PFSK-1 (cell line): ENCODE results near the gene ZBP1.

ENCODE experiments used
- FOXP2 ChIP-seq: optimal IDR thresholded peaks from 2 replicates; pipeline ENCODE3; 2011; ENCODE audit warnings: borderline replicate concordance, control low read depth, inconsistent platforms; ENCODE audit not compliant: insufficient read depth; ENCODE audit errors: extremely low read length, extremely low read depth
- POLR2AphosphoS5 ChIP-seq: IDR thresholded peaks from 2 replicates; pipeline ENCODE4 v1.6.1; 2012; ENCODE audit warnings: low read depth, mild to moderate bottlenecking, control low read depth, low read length, moderate library complexity
- SIN3A ChIP-seq: IDR thresholded peaks from 2 replicates; pipeline ENCODE4 v1.6.1; 2012; ENCODE audit warnings: mild to moderate bottlenecking, low read length, moderate library complexity, borderline replicate concordance; ENCODE audit not compliant: insufficient read depth
- TAF1 ChIP-seq: IDR thresholded peaks from 2 replicates; pipeline ENCODE4 v1.6.1; 2012; ENCODE audit warnings: low read length, control low read depth, borderline replicate concordance; ENCODE audit not compliant: insufficient read depth
- TF ChIP-seq, protein P1 (sequence below), 2 experiments: IDR thresholded peaks; 2 replicates each; pipeline versions ENCODE4 v1.6.1 to v1.8.0; 2011 to 2012; ENCODE audit warnings: low read depth in 2 of 2, low read length in 2 of 2, control low read depth in 1 of 2, inconsistent platforms in 1 of 2, mild to moderate bottlenecking in 1 of 2, moderate library complexity in 1 of 2; ENCODE audit not compliant: insufficient read depth in 1 of 2

Gene ZBP1

DNA sequence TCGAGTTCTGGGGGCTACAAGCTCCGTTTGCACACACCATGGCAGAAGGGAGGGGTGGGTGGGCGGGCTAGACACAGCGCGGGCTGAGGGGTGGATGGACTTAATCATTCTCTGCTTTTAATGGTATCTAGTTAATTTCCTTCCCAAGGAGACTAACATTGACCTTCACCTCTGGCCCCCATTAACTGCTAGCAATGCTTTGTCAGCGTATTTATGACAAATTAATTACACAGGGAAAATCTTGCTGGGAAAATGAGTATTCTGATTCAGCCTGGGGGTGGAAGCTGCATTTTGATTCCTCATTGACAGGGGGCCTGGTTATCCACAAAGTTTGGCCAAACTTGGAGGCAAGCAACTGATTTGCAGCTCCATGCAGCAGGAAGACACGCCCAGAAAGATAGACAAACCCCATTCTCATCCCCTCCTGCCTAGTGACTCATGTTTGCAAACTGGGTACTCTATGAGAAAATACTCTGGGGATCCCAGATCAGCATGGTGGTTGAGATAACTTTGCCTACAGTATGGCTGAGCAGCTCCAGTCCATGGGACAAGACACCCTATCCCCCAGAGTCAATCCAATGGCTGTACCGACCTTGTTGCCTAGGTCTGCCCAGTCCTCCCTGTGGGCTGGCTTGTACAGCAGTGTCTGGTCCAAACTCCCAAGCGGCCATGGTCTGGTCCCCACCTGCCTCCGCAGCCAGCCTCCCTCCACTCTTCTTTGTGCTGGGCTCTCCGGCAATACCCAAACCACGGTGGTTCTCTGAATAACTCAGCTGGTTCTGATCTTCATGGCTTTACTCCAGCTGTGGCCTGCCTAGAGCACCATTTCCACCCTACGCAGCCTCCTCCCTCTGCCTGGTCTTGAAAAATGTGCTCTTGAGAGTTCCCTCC is 19.7 kb downstream of the ZBP1 start:
- no peak for TF ChIP-seq POLR2AphosphoS5
- no peak for TF ChIP-seq SIN3A
- no peak for TF ChIP-seq FOXP2
- no peak for TF ChIP-seq TAF1
- TF ChIP-seq, protein P1, sequence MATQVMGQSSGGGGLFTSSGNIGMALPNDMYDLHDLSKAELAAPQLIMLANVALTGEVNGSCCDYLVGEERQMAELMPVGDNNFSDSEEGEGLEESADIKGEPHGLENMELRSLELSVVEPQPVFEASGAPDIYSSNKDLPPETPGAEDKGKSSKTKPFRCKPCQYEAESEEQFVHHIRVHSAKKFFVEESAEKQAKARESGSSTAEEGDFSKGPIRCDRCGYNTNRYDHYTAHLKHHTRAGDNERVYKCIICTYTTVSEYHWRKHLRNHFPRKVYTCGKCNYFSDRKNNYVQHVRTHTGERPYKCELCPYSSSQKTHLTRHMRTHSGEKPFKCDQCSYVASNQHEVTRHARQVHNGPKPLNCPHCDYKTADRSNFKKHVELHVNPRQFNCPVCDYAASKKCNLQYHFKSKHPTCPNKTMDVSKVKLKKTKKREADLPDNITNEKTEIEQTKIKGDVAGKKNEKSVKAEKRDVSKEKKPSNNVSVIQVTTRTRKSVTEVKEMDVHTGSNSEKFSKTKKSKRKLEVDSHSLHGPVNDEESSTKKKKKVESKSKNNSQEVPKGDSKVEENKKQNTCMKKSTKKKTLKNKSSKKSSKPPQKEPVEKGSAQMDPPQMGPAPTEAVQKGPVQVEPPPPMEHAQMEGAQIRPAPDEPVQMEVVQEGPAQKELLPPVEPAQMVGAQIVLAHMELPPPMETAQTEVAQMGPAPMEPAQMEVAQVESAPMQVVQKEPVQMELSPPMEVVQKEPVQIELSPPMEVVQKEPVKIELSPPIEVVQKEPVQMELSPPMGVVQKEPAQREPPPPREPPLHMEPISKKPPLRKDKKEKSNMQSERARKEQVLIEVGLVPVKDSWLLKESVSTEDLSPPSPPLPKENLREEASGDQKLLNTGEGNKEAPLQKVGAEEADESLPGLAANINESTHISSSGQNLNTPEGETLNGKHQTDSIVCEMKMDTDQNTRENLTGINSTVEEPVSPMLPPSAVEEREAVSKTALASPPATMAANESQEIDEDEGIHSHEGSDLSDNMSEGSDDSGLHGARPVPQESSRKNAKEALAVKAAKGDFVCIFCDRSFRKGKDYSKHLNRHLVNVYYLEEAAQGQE (IDR thresholded peaks at IDR 0.05; ENCODE audit: insufficient read depth in 1 of 2, low read depth in 2 of 2, low read length in 2 of 2) = no peak

DNA sequence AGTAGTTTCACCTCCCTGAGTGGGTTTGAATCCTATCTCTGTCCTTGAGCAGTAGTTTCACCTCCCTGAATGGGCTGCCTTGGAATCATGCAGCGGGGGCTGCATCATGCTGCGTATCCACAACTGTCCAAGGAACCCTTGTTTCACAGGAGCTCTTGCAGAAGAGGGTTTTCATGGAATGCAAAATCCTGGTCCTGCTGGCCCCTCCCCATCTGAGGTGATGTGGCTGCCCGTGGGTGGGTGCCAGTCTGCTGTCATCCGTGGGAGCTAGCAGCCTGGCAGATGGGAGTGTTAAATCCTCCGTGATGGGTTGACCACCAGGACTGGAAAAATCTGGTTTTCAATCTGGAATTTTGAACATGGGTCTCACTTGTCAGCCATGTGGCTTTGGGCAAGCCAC is 21.7 kb downstream of the ZBP1 start:
- TF ChIP-seq POLR2AphosphoS5 = no peak
- TF ChIP-seq SIN3A = no peak
- no peak for TF ChIP-seq FOXP2
- no peak for TF ChIP-seq TAF1

DNA sequence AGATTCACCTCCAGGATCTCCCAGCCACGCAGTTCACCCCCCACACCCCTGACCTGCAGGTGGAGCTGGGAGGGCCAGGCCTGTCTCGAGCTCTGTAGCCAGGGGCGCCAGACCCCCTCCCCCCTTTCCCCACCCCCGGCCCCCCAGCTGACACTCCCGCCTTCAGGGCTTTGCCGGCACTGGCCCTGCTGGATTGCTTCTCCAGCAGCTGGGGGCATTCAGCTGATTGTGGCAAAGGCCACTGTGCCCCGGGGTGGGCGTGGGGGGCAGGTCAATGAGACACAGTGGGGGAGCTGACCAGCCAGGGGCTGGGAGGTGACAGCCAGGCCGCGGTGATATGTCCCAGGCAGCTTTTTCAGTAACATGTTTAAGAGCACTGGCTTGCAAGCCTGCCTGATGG is 22.2 kb downstream of the ZBP1 start:
- no peak for TF ChIP-seq SIN3A
- TF ChIP-seq TAF1 = no peak
- TF ChIP-seq POLR2AphosphoS5 = no peak
- TF ChIP-seq, protein P1 (IDR thresholded peaks at IDR 0.05; ENCODE audit: insufficient read depth in 1 of 2, low read depth in 2 of 2, low read length in 2 of 2) = no peak
- TF ChIP-seq FOXP2 = no peak

DNA sequence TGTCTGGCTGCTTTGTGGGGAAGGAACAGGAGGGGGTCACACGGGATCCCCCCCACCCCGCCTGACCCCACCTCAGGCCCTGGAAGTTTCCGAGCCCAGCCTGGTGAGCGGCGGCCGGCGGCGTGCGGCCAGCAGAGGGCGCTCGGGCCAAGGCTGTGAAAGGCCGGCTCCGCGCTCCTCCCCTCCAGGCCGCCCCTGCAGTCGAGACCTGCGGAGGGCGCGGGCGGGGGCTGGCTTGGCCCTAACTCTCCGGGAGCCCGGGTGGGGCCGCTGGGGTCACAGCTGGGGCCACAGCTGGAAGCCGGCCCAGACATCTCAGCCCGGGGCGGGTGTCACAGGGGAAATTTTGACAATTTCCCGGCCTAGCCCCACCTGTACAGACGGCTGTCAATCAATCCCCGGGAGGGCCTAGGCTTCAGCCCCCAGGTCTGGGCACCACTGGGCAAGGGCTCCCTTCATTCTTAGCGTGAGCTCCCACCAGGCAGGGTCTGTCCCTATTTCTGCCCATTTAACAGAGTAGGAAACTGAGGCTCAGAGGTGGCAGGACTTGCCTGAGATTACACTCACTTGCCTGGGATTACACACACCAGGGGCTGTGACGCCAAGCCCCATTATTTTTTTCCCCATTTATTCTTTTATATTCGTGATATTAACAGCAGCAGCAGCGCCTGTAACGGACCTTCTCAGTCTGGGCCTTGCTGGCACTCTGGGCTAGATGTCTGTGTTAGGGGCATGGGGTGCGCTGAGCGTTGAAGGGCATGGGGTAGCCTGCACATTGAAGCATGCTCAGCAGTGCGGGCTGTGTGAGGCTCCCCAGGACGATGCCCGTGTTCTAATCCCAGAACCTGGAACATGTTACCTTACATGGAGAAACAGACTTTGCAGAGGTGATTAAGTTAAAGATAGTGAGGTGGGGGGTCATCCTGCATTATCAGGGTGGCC is 23.0 kb downstream of the ZBP1 start:
- TF ChIP-seq FOXP2 (peak; percentile 18), POLR2AphosphoS5 (no peak), TAF1 (no peak)

DNA sequence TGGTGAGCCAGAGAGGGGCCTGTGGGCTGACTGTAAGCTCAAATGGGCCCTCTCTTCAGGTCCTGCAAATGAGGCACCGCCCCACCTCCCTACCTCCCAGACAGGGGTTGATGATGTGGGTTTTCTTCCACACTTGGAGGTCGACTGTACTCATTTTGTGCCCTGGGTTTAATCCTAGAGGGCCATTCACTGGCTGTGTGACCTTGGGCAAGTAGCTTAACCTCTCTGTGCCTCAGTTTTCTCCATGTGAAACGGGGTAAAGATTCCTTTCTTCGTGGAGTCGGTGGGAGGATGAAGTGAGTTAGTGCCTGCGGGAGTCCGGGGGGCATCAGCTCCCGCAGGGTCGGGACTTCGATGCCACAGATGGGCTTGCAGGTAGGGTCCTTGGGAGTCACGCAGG is 23.9 kb downstream of the ZBP1 start:
- TF ChIP-seq SIN3A = no peak
- no peak for TF ChIP-seq POLR2AphosphoS5

DNA sequence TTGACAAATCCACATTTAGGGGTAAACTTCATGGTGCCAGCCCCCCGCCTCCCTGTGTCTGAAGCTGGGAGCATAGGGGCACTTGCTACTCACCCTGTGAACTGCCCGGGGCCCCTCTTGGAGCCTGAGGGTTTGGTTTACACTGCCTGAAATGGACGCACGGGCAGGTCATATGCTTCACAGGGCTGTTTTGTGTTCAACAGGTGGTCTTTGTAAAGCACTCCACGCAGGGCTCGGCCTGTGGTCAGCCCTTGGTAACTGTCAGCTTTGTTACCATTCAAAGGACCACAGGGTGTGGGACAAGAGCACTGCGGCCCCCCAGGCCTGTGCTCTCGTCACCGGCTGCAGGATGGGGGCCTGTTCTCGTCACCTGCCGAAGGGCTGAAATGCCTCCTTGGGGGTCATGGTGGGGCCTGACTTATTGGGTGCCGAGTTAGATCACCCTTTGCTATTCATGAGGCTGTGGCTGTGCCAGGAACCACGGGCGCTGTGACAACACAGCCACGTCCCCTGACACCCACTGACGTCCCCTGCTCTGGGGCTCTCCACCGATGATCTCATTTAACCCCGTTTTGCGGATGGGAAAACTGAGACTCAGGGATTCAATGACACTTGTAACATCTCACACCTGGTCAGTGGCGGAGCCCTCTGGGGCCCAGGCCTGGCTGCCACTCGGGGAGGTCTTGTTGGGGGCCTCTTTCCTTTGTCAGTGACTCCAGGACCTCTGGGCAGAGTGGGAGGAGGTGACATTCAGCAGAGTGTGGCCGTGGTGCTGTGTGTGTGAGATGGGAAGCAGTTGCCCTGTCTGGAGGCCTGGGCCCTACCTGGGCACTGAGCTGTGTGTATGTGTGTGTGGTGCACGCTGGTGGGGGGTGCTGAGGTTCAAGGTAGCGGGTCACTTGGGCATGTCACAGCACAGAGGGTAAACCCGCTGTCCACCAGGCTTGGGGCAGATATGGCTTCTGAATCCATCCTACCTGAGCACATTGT is 24.9 kb downstream of the ZBP1 start:
- TF ChIP-seq POLR2AphosphoS5 = no peak
- no peak for TF ChIP-seq SIN3A
- TF ChIP-seq FOXP2 = no peak
- TF ChIP-seq, protein P1 (IDR thresholded peaks at IDR 0.05; ENCODE audit: insufficient read depth in 1 of 2, low read depth in 2 of 2, low read length in 2 of 2) = no peak
- TF ChIP-seq TAF1 = no peak
